ENCODE measurements around the gene ARRB1.
"Not testable (repeated sequence)": the region's sequence is repeated elsewhere in the genome, so short reads cannot be mapped to it uniquely, and the experiment has no call there.

The ARRB1 gene

DNA sequence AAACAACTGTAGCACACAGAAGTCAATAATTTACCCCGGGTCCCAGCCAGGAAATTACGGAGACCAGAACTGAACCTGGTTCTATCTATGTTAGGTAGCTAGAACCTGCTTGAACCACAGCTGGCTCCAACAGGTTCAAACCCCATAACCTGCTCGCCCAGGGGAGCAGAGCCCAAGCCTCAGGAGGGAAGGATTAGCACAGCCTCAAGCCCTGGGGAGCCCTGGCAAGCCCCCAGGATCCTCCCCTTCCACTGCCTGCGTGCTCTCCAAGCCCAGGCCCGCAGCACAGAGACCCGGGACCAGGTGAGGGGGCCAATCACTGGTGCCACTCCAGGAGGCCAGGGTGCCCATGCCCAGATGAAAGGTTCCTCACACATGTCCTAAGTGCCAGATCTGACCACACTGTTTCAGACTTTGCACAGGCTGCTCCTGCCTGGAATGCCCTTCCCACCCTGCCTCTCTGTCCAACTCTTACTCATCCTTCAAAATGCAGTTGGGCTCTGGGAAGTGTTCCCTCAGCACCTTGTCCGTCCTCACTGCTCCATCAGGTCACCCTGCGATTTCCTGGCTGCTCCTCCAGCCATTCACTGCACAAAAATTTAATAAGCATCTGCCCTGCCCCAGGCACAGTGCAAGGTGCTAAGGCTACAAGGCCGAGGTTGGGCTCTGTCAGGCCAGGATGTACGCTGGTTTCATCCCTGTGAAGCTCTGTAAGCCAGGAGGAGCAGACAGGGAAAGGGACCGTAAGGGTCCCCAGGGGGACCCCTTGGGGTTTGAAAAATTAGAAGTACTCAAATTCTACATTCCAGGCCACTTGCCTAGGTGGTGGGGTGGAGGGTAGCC lies 32.2 kb downstream of the ARRB1 start:
- DNase-seq, result no peak

DNA sequence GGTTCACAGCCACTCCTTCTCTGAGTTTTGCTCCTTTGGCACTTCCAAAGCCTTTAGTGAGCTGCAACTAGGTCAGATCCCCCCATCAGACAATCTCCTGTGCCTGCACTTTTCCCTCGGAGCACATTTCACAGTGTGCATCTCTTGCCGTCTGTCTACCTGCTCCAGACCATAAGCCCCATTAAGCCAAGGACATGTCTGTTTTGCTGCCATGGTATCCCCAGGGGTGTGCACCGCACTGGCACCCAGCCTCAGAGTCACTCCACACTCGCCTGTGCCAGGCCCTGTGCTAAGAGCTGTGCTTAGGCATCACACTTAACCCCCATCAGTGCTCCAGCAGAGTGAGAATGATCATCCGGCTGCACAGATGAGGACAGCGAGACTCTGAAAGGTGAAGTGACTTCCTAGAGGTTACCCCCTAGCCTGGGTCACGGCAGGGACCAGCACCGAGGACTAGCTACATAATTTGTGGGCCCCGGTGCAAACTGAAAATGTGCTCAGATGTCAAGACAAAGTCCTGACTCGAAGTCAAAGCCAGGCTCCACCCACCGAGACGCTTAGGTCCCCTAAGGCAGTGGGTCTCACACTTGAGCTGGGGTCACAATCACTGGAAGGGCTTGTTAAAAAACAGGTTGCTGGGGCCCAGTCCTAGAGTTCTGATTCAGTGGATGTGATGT lies 33.9 kb downstream of the ARRB1 start:
- no peak for DNase-seq

DNA sequence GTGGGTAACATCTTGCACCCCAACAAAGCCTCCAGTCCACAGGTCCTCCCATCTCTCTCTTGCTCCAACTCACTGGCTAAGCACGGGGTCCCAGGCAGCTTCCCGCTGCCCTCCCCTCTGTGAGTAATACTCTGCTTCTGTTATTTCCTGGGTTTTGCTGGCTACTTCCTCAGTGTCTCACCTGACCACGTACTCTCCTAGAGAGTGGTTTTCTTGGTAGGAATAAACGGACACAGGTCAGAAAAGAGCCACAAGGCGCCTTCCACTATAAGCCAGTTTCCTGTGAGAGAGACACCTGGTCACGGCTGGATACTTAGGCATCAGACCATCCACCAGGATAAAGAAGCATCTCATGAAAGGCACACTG lies 36.0 kb downstream of the ARRB1 start:
- DNase-seq, result no peak

DNA sequence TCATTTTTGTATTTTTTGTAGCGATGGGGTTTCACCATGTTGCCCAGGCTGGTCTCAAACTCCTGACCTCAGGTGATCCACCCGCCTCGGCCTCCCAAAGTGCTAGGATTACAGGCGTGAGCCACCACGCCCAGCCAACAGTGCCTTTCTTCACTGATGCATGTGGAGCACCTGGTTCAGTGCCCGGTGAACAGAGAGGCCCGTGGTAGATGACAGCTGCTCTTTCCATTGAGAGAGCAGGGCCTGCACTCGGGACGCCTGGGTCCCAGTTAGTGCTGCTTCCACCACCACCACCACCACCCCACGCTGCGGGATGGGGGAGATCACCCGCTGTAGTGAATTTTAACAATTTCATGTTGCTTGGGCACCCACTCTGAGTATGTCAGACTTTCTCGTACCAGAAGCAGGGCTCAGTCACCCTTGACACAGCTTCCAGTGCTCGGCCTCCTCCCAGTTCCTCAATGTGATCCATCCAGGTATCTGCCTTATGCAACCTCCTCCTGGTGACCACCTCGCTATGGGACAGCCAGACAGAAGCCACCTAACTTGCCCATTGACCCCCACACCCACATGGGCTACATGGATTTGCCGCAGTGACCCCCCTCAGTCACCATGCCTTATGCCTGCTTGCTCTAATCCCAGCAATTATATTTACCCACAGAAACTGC lies 36.6 kb downstream of the ARRB1 start:
- DNase-seq, result no peak

DNA sequence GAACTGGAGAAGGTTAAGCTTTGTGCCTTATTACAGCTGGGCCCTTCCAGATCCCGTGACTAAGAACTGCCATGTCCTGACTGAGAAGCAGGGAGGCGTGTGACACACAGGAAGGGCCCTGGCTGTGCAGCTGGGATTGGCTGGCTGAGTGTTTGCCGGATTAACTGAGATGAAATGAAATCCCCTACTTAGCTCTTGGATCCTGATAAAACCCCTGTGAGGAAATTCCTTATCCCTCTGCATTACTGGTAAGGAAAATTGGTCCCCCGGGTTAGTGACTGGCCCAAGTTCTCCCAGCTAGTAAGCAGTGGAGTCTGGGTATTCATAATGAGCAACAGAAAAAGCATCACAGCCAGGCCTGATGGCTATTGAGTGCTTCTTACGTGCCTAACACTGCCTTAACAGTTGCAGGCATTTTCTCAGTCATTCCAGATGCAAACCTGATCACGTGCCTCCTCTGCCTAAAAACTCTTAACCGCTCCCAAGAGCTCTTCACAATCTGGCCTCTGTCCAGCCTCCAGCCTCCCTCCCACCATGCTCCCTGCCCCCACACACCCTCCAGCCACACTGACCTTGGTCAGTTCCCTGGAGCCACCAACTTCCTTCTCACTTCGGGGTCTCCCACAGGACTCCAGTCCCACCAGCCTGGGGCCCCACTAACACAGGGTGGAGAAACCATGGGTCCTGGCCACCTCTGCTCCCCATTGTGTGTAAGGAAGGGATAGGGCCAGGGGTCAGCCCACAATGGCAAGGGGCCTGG lies 37.8 kb downstream of the ARRB1 start:
- no peak for DNase-seq

DNA sequence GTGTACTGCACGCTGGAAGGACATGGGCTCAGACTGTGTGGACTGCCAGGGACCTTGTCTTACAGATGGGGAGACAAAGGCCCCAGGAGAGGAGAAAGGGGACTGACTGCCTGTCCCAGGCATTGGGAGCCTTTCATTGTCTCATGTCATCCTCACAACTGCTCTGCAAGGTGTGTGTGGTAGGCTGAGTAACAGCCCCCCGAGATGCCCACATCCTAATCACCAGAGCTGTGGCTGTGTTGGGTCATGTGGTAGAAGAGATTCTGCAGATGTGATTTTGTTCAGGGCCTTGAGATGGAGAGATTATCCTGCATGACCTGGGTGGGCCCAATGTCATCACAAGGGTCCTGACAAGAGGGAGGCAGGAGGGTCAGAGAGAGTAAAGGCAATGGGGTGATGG lies 39.1 kb downstream of the ARRB1 start:
- DNase-seq, result no peak

DNA sequence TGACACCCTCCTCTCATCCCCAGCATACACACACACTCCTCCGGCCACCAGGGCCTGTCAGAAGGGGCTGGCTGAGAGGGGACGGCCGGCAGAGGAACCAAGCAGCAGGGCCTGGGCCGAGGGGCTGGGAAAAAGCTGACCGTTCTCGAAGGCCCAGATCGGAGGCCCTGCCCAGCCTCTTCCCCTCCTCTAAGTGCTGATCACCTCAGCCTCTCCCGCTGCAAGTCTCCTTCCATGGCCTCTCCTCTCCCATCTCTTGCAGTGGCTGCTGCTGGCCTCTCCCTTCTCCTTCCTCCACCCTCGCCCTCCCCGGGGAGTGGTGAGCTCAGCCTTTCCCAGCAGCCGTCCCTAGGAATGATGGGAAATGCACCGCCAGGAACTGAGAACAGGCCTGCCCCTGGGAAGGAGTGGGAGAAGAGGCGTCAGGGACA lies 39.6 kb downstream of the ARRB1 start:
- no peak for DNase-seq

DNA sequence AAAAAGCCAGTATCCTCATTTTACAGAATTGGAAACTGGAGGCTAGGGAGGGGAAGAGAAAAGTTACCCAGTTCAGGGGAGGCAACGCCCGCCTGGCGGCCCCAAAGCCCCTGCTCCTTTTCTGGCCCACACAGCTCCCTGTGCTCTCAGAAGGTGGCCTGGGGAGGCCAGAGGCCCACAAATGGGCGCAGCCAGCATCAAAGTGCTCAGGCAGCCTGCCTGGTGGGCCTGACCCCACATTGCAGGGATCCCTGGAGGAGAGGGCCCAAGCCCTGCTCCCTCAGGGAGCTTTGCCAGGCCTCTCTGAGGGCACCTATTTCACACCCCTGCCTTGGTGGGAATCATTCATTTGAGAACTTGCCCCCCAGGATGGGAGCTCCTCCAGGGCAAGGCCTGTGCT lies 42.5 kb downstream of the ARRB1 start:
- DNase-seq, result no peak

DNA sequence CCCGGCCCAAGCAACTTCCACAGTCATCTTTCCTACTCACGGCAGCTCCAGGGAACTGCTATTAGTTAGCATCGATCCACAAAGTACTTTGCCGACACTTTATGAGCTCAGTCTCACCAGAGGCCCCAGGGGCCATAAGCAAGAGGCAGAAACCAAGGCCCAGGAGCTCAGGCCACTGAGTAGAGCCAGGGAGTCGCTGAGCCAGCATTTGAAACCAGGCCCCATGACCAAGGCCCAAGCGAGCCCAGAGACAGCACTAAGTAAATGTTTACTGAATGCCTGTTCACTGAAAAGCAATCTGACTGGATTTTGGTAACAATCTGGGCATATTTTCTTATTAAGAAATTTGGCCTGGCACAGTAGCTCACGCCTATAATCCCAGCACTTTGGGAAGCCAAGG lies 43.3 kb downstream of the ARRB1 start:
- DNase-seq, result no peak

DNA sequence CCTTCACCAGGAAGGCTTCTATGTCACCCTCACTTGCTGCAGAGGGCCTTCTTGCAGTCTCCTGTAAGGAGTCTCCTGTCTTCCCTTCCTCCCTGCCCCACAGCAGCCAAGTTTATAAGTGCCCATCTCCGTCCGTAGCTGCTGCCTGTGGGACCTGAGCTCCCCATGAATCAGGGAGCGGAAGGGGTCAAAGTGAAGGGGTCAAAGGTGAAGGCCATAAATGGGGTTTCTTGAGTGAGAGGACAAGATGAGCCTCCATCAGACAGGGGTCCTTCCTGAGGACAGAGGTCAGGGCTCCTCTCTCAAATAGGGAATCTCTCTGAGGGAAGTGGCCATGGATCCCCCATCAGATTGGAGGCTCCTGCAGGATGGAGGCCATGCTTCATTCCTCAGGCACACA lies 44.4 kb downstream of the ARRB1 start:
- DNase-seq, result no peak

DNA sequence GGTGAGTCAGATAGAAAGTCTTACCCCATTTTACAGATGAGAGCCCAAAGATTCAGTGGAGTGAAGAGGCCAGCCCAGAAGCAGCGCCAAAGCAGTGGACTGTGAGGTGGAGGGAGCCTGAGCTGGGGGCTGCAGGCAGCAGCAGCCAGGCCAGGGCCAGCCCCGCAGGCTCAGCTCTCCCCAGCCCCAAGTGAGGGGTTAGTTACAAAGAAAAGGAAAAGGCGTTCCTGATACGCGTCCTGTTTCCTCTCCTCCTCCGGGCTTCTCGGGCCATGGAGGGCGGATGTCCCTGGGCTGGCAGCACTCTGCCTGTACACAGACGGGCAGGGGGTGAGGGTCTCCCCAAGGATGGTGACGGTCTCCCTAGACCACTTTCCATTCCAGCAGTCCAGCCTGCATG lies 44.9 kb downstream of the ARRB1 start:
- DNase-seq, result no peak

DNA sequence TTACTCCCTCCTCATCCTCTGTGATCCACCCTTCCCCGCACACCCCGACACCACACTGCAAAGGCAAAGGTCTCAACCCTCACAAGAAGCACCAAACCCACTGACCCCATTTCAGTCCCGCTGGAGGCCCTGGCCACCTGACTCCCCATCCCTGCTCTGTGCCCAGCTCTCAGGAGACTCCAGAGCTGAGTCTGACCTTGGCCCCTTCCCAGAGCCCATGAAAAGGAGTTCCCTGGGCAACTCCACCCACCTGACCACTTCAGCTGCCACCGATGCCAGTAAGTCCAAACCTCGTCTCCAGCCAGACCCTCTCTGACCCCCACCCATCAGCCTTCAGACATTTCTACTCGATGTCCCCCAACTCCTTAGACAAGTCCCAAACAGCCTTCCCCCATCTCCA lies 45.5 kb downstream of the ARRB1 start:
- DNase-seq, result no peak

DNA sequence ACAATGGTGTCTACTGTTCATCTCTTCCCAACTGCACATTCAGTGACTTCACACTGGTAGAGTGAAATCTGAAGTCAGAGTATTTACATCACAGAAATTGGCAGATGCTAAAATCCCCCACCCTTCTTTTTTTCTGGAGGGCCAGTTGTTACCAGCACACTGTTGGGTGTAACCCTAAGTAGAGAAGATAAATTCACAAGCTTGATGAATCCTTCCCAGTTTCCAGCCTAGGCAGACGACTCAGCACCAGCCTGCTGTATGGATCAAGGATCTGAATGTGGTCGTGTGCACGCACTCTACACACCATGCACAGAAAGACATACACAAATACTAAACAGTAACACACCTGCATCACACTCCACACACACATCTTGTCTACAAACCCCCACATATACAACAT lies 46.0 kb downstream of the ARRB1 start:
- no peak for DNase-seq

DNA sequence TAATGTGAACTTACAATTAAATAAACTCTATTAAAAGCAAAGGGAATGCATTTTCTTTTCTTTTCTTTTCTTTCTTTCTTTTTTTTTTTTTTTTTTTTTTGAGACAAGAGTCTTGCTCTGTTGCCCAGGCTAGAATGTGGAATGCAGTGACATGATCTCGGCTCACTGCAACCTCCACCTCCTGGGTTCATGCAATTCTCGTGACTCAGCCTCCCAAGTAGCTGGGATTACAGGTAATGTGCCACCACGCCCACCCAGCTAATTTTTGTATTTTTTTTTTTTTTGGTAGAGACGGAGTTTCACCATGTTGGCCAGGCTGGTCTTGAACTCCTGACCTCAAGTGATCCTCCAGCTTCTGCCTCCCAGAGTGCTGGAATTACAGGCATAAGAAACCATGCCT lies 46.5 kb downstream of the ARRB1 start:
- not testable (repeated sequence) for DNase-seq

DNA sequence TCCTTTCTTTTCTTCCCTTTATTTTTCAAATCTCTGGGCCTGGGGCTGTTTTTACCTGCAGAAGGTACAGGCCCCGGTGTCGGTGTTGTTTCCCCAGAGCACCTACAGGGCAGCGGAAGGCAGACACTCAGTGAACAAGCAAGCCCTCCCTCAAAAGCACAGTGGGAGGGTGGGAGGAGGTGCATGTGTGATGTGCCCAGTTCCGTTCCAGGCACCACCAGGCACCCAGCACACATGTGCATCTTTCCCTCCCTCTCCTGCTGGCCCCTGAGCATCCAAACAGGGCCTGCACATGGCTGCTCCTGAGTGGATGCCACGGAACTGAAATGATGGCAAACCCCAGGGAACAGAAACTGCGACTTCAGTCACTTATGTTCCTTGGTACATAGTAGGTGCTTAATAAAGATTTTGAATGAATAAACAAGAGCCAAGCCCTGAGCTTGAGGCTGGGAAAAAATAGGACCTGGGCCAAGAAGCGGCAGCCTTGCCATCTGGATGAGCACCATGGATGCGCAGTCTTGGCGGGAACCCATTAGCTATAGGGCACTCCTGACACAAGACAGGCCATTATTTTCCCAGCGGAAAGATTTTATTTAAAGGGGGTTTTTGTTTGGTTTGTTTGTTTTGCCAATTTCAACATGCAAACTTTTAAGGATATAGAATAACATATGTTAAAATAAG lies 47.8 kb downstream of the ARRB1 start:
- DNase-seq, result no peak

DNA sequence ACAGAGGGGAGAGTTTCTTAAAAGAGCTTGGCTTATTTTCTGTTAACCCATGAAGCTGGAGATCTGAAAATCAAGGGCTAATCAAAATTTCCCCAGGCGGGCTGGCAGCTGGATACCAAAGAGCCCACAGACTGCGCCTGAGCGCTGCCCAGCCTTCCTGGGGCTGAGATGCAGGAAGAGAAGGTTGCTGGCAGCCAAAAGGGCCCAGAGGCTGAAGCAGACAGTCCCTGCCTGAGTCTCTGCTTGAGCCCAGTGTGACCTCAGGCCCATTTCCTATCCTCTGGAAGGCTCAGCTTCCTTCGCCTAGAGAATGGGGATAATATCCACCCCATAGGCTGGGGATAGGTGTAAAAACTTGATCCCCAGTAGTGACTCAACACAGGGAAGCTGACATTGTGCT lies 49.1 kb downstream of the ARRB1 start:
- no peak for DNase-seq

DNA sequence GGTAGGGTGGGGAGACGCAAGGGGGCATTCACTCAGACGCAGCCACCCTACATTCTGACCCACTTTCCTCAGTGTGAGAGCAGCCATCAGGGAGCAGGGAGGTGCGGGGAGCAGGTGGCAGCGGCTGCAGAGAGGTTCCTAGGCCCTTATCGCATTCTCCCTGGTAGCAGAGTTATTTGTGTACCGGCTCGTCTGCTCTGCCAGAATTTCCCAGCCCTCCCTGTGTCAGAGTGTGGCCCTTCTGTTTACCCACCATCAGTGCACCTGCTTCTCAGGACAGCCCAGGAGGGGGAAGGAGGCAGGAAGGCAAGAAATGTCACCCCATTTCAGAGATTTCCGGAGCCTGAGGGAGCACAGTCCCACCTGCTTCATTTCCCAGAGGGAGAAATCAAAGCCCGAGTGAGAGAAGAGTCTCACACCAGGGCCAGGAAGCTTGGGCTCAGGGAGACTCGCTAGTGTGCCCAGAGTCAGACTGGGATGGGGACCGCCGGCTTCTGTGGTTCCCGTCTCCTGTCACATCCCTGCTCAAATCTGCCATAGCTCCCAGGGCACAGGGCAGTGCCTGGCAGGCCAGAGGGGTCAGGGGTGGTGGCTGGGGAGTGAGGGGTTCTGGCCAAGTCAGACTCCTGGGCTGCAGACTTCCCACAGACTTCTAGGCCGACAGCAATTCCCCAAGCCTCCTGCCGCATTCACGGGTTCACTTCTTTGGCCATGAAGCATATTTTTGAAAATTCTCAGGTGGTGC lies 49.7 kb downstream of the ARRB1 start:
- no peak for DNase-seq

DNA sequence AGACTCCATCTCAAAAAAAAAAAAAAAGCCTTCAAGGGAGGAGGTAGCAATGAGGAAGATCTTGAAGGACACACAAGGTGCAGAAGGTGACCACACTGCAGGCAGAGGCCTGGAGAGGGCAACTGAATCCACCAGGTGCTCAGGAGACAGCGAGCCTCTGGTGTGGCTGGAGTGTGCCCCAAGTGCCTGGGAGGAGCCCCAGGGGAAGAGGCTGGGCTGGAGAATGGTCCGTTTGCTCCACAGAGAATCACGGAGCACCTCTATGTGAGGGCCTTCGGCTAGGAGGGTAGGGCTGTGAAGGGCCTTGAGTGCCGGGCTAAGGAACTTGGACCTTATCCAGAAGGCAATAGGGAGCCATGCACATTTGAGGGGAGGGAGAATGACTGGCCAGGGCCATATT lies 50.3 kb downstream of the ARRB1 start:
- no peak for DNase-seq

DNA sequence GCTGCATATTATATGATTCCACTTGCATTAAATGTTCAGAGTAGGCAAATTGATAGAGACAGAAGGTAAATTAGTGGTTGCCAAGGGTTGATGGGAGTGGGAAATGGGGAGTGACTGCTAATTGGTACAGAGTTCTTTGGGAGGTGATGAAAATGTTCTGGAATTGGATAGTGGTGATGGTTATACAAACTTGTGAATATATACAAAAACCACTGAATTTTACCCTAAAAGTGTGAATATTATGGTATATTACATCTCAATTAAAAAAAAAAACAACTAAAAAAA lies 52.5 kb downstream of the ARRB1 start:
- DNase-seq, result no peak

DNA sequence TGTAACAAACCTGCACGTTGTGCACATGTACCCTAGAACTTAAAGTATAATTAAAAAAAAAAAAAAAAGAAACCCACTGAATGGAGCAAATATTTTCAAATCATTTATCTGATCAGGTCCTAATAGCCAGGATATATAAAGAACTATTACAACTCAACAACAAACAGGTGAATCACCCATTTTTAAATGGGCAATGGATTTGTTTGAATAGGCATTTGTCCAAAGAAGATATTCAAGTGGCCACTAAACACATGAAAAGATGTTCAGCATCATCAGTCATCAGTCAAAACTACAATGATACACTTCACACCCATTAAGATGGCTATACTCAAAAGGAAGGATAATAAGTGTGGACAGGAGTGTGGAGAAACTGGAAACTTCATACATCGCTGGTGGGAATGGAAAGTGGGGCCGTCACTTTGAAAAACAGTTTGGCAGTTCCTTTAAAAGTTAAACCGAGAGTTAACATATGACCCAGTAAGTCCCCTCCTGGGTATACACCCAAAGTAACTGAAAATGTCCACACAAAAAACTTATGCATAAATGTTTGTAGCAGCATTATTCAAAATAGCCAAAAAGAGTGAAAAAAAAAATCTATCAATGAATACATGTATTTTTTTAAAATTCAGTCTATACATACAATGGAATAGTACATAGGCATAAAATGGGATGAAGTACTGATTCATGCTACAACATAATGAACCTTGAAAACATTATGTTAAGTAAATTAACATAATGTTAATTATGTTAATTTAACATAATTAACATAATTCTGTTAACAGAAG lies 53.1 kb downstream of the ARRB1 start:
- DNase-seq, result no peak

DNA sequence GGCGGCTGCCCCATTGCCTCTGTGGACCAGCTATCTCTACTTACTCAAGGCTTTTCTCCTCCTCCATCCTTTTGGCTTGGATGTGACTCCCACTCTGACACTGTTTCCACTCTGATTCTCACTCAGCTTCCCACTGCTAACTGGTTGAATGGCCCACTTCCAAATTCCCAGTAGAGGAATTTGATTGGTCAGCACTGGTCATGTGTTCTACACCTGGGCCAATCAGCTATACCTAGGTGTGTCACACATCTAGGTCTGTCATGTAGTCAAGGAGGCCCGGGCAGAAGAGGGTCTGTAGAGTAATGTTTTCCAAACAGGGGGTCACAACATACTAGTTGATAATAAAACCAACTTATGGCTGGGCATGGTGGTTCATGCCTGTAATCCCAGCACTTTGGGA lies 57.6 kb downstream of the ARRB1 start:
- DNase-seq, result no peak

DNA sequence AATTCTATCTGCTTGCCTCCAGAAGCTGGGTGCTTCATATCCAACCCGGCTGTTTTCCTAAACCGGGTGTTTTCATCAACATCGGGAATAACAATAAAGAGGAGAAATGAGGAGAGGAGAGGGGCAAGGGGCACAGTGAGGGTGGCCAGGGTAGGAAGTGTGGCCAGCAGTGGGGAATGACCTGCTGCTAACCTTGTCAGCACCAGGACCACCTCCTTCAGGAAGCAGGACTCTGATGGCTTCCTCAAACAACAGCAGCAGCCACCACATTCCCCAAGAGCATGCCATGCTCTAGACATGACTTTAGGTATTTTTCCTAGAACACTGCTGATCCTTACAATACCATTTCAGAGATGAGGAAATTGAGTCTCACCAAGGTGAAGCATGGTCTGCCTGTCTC lies 58.5 kb downstream of the ARRB1 start:
- no peak for DNase-seq

All from NCI-H2081 treated with DMSO at 0.1 percent for 48 hours (cell line).